Fibroblast of skin of left biceps (primary cell): ENCODE measurements around the gene SIL1.
"Not testable (repeated sequence)": the region's sequence is repeated elsewhere in the genome, so short reads cannot be mapped to it uniquely, and the experiment has no call there.

Source experiments
- DNase-seq, 2 experiments: peaks; one replicate each; pipeline ENCODE4 v3.0.0-alpha.2; 2013; ENCODE audit warnings: low read depth in 2 of 2

Gene SIL1

GRCh38 chr5:139177809-139178588 is 20.2 kb downstream of the SIL1 start:
- DNase-seq = no peak

DNA sequence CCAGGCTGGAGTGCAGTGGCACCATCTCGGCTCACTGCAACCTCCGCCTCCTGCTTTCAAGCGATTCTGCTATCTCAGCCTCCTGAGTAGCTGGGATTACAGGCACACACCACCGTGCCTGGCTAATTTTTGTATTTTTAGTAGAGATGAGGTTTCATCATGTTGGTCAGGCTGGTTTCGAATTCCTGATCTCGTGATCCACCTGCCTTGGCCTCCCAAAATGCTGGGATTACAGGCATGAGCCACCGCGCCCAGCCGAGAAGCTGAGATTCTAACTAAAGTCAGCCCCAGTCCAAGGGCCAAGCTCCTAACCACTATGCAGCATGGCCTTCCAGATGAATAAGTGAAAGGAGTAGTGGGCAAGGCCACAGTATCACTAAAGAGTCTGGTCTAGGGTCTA is 20.9 kb downstream of the SIL1 start:
- not testable (repeated sequence) for DNase-seq

DNA sequence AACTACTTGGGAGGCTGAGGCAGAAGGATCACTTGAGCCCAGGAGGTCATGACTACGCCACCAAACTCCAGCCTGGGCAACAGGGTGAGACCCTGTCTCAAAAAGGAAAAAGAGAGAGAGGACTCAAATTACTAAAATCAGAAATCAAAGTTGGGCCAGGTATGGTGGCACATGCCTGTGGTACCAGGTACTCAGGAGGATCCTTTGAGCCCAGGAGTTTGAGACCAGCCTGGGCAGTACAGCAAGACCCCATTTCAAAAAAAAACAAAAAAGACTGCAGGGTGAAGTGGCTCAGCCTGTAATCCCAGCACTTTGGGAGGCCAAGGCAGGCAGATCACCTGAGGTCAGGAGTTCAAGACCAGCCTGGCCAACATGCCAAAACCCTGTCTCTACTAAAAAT is 23.8 kb downstream of the SIL1 start:
- not testable (repeated sequence) for DNase-seq

GRCh38 chr5:139171779-139172404 is 26.3 kb downstream of the SIL1 start:
- DNase-seq = no peak

DNA sequence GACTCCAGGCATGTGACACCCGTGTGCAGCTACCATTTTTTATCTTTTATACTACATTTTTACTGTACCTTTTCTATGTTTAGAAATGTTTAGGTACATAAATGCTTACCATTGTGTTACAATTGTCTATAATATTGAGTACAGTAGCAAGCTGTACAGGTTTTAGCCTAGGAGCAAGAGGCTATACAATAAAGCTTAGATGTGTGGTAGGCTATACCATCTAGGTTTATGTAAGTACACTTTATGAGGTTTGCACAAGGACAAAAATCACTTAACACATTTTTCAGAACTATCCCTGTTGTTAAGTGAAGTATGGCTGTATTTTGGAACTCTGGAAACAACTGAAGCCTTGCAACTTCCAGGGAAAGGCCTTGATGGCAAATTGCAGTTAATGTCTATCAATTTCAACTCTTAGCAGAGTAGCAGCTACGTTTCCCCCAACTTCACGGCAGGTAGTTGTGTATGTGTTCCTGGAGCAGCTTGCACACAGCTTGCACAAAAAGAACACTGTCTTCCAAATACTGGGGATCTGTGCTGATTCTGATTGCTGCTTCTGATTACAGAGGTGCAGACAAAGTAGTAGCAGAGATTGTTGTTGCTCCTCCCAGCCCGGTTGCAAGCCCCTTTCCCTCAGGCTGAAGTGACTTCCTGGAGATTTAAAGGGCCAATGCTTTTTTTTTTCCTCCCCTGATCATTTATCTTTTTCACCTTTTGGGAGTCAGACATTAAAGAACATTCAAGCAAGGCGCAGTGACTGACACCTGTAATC is 30.0 kb downstream of the SIL1 start:
- DNase-seq = no peak

DNA sequence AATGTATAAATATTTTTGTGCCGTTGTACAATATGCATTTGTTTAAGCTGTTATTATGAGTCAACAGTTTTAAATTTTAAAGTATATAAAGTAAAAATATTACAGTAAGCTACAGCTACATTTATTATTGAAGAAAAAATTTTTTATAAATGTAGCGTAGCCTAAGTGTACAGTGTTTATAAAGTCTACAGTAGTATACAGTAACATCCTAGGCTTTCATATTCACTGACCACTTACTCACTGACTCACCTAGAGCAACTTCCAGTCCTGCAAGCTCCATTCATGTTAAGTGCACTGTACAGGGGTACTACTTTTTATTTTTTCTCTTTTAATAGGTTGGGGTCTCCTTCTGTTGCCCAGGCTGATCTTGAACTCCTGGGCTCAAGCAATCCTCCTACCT is 30.6 kb downstream of the SIL1 start:
- no peak for DNase-seq

DNA sequence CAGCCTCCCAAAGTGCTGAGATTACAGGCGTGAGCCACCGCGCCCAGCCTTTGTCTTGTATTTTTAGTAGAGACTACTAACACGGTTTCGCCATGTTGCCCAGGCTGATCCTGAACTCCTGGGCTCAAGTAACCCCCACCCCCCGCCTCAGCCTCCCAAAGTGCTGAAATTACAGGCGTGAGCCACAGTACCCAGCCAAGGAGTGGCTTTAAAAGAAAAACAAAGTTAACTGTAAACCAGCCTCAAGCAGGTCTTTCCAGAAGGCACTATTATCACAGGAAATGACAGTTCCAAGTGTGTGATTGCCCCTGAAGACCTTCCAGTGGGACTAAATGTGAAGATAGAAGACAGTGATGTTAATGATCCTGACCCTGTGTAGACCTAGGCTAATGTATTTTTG is 31.1 kb downstream of the SIL1 start:
- no peak for DNase-seq

DNA sequence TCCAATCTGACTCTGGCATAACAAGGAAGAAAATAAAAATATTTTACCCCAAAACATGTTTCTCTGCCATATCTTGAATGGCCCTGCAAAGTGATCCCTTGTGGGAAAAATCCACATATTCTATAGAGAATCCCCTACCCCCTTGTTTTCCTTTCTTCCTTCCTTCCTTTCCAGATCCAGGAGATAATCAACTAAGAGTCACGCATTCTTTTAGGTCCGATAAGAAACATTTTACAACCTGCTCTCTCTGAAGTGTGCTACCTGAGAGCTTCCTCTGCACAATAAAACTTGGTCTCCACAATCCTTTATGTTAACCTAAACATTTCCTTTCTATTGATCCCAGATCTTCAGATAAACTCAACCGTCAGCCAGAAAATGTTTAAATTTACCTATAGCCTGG is 33.3 kb downstream of the SIL1 start:
- DNase-seq = not testable (repeated sequence)

GRCh38 chr5:139164020-139164419 is 34.1 kb downstream of the SIL1 start:
- DNase-seq = no peak

GRCh38 chr5:139162448-139162847 is 35.7 kb downstream of the SIL1 start:
- DNase-seq = no peak

DNA sequence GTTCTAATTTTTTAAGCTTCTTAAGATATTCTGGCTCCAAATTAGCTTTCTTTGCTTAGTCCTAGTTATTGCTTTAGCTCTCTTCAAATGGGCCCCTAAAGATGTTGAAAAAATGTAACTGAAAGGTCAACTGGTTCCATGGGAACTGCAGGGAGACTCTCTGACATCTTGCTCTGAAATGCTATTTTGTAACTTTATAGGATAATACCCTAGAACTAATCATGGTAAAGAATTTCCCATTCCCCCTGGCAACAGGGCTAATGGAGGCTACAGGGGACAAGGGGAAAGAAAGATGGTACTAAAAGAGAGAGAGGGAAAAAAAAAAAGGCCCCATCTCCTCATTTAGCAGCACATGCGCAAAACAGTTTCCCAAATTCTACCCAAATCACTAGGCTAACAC is 39.4 kb downstream of the SIL1 start:
- DNase-seq = no peak

DNA sequence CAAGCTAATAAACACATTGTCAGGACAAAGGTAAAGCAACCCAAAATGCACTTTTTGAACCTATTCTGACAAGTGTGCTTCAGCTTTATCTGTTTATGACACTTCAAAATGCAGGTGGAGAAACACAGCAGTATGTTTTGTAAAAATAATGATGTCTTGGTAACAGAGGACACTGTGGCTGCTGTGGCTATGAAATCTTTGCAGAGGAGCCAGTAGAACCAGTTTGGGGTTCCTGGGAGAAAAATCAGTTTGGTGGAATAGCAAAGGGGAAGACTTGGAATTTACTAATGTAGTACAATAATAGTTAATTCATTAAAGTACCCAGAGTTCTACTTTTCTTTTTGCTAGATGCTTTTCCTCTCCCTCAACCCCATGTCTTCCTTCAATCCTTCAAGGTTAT is 40.6 kb downstream of the SIL1 start:
- DNase-seq = no peak

DNA sequence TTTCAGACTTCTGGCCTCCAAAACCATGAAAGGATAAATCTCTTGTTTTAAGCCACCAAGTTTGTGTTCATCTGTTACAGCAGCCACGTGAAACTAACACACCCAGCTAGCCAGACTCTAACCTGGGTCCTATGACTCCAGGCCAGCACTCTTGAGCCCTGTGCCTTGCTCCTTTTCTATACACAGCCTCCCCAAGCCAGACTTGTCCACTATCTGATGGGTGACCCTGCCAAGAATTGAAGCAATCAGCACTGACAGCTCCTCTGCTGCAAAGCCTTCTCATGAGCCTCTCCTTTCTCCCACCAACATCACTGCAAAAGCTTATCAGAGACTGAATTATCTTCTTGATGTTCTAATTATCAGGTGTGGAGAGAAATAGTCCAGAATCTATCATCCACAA is 41.4 kb downstream of the SIL1 start:
- DNase-seq = no peak

GRCh38 chr5:139155333-139155732 is 42.8 kb downstream of the SIL1 start:
- no peak for DNase-seq

DNA sequence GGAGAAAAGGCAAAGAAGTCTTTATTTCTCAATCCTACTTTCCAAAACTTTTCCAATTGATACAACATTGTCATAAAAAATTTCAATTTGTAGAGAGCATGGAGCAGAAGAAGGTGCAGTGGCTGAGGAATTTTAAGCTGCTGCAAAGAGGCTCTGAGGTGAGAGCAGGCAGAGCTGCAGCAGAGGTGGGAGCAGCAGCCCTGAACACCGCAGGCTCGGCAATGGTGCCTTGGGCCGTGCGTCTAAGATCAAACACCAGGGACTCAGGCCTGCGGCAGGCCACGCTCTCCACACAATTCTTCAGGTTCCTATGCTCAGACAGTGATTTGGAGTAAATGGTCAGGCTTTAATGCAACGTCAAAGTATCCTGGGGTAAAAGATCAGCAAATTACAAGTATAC is 46.3 kb downstream of the SIL1 start:
- DNase-seq = no peak

GRCh38 chr5:139150367-139150999 is 47.7 kb downstream of the SIL1 start:
- no peak for DNase-seq

DNA sequence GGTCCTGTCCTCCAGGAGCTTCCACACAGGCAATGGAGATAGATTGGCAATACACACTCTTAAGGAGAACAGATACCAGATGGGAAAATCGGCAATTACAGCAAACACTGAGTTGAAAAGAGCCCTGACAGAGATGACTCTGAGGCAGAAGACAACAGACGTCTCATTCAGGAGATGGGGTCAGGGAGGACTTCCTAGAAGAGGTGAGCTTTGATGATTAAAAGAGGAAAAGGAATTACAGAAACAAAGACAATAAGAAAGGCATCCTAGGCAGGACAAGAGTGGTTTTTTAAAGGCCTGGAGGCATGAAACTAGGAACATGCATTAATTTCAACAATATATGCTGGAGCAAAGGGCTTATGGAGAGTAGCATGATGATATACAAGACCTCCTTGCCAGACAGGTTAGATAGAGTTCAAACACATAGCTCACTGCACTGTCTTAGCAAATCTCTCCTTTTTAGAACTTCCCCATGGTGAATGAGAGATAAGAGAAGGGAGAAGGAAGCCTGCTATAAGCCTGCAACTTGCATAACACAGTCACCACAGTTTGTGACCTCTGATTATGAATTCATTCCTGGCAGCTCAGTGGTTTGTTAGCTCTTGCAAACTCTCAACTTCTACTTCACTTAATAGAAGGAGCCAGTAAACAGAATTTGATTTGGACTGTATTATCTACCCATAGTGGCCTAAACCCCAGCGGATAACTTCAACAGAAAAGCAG is 48.5 kb downstream of the SIL1 start:
- no peak for DNase-seq

GRCh38 chr5:139148986-139149385 is 49.2 kb downstream of the SIL1 start:
- DNase-seq = no peak

- DNase-seq = no peak
These were observed 49.9 kb downstream of the SIL1 start for GRCh38 chr5:139148306-139148705.

DNA sequence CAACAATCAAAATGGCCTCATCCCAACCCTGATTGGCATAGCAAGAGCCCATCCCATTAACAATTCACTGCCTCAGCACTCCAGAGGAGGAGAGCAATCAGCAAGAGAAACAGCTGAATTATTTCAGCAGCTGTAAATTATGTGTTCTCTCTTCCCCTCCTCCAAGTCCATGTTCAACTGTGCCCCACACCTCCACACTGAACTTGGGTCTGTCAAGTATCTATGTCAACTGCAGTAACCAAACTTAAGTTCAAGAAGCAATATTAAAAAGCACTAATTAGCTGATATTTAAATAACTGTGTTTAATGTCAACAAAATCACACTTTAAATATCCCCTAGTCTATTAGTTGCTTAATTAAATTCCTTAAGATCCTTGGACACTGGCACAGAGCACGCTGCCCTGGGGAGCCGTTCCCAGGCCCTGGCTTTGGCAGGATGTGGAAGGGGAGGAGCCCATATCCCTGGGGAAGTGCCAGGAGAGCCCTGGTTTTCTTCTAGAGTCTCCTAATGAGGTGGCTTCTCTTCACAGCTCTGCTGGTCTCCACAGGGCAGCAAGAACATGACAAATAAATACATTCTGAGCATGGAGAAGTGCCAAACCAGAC is 50.6 kb downstream of the SIL1 start:
- no peak for DNase-seq

DNA sequence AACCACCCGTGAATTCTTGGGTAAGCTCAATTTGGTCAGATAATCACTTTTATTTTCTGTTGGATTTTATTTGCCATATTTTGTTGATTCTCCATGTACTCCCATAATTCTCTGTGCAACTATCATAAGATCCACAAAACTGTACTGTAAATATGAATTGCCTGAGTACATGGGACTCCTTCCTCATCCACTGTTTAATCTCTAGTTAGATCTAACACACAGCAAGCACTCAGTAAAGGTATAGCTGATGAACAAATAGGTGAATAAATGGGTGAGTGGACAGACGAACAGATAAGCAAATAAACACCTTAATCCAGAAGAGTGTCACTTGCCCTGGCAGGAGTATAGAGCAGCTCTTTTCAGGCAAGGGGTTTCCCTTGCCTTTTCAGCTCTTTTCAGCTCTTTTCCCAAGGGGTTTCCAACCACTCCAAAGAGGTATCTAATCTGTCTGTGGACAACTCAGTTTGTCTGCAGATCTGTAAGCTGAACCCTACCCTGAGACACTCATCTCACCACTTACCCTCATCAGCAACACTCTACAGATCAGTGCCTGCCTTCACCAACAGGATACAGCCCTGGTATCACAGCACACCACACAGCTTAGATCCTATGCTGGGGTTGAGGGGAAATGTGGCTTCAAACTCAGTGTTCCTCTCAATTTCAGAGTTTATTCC is 51.2 kb downstream of the SIL1 start:
- DNase-seq = no peak
